ENCODE data around the gene PROZ.

Gene PROZ

DNA sequence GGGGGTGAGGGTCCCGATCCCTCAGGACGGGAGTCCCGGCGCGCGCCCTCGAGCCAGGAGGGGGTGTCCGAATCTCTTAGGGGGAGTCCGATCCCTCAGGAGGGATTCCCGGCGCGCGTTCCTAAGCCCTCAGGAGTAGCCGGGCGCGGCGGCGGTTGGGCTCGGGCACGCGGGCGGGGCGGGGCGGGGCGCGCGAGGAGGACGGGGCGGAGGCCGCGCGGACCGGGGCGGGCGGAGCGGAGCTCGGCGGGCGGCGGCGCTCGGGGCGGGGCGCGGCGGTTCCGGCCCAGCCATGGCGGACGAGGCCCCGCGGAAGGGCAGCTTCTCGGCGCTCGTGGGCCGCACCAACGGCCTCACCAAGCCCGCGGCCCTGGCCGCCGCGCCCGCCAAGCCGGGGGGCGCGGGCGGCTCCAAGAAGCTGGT lies 50.9 kb downstream of the PROZ start, which contains the start of gene CUL4A:
Gene CUL4A, plus strand, starts transcription at position 278 of the 423 bp plus-strand sequence. Its CDS starts 15 bp downstream, at position 293.
- peak; percentile 54 to 93 for DNase-seq

DNA sequence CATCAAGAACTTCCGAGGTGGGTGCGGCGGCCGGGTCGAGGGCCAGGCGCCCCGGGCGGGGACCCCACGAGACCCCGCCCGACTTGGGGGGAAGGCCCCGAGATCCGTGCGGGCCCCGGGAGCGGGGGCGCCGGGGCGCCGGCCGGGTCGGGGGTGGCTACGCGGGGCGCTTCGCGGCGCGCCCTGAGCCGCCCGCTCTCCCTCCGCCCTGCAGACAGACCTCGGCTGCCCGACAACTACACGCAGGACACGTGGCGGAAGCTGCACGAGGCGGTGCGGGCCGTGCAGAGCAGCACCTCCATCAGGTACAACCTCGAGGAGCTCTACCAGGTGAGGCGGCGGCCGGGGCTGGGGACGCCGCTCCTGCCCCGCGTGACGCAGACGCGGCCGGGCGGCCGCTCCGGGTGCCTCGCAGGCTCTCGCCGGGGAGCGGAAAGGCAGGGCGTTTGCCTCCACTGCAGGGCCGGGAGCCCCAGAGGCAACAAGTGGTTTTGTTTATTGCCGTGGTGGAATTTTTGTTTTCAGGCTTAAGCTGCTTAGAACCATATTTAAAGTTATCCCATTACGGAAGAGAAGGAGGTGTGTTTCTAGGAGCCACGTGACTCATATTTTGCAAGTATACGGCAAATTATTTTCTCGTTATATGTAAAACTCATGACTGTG lies 51.4 kb downstream of the PROZ start:
- DNase-seq, result peak; percentile 50 to 85

DNA sequence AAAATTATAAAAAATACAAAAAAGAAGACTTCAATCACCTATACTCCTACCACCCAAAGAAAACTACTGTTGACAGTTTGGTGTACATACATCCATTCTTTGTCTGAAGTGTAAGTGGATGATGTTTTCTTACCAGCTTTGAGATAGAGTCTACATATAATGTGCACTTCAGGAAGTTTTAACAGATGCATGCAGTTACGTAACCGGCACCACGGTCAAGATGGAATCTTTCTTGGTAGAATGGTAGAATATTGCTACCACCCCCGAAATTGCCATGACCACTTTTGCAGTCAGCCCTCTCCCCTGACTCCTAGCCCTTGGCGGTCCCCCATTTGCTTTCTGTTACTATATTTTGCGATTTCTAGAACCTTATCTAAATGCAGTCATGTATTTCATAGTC lies 52.4 kb downstream of the PROZ start:
- DNase-seq, result no peak

DNA sequence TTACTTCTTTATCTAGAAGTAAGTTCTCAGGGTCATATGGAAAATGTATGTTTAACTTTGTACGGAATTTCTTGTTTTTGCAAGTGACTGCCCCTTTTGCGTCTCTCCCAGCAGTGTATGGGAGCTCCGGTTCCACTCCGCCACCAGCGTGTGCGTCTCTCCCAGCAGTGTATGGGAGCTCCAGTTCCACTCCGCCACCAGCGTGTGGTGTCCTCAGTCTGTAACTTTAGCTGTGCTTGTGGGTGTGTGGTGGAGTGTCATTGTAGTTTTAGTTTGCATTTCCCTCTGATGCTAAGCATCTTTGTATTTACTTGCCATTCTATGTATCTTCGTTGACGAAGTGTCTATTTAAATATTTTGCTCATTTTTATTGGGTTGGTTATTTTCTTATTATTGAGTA lies 53.3 kb downstream of the PROZ start:
- DNase-seq, result peak in 1 of 2 experiments; percentile 29

DNA sequence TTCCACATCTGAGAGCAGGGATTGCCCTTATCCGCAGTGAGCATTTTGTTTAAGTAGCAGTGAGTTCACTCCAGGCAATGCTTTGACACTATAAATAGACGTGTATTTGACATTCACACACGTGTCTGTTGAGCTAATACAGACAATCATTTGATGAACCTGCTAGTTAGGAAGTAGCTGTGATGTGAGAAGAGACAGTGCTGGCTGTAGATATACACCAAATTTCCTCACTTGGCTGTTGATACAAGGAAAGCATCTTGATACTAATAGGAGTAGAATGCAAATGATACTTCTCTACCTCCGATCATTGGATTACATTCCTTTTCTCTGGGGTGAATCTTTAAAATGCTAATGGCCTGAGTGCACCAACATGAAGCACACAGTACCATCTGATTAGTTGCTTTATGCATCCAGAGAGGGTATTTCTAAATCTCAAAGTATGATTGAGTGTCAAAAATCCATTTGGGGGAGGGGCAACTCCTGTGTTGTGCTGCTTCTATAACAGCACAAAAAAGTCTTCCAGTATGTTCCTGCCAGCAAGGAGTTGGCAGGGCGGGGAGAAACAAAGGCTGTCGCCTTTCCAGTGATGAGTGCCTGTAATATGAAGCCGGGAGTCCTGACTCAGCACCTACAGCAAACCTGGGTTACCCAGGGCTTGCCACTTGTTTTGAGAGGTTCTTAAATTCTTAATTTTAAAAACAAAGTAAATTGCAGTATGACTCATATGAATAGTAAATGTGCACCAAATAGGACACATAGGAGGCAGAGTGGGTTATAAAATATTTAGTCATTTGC lies 58.0 kb downstream of the PROZ start:
- peak; percentile 35 to 54 for DNase-seq

DNA sequence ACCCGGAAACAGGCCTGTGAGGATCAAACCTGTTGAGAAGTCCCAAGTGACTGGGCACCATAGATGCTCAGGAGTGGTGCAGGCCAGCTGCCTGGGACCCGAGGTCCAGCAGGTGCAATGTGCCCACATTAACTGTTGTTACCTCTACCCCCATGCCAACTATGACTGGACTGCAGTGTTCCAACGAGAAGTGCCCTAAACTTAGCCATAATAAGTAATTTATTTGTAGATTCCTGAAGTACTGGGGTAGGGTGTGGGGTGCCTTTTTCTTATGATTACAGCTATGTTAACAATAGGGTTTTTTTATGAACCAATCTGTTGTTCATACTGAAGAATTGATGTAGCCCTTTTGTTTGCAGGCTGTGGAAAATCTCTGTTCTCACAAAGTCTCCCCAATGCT lies 60.1 kb downstream of the PROZ start:
- no peak for DNase-seq

DNA sequence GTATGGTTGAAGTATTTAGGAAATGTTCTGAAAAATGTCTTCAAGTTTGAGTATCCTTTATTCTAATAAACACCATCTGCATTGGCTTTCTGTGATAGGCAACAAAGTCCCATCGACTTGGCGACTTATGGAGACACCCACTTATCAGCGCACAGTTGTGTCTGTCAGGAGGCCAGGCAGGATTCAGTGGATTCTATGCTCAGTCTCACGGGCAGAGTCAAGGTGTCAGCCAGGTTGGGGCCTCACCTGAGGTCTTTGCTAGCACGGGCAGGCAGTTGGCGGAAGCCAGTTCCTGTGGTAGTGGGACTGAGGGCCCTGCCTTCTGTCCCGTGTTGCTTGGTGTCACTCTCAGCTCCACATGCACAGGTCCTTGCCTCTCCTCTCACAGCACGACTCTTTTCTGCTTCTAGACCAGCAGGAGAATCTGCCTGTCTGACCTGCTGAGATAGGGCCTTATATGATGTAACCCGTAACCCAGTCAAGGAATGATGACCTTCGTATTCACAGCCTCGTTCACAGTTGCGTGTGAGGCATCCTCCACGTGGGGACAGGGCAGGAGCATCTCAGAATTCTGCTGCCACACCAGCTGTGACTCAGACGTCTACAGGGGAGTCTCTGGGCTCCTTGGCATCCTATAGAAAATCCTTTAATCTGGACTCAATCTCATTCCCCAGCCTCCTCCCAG lies 61.0 kb downstream of the PROZ start:
- DNase-seq, result no peak

DNA sequence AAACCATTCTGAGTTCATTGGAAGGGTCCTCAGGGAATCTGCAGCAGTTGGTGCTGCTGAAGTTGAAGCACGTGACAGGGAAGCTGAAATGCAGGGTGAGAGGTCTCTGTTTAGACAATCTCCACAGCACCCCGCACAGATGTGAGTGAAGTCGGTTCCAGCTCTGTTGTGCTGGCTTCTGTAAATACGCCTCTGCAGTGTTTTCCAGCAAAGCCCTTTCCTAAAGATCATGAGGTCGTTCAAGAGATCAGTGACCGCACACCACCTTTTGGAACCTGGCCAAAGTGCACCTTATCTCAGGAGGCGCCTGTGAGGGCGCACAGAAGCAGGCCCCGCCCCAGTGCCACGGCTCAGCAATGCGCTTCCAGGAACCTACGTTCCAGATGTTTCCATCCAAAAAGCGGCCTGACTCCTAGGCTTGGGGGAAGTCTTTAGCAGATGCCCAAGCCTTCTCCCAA lies 61.7 kb downstream of the PROZ start:
- DNase-seq, result no peak

DNA sequence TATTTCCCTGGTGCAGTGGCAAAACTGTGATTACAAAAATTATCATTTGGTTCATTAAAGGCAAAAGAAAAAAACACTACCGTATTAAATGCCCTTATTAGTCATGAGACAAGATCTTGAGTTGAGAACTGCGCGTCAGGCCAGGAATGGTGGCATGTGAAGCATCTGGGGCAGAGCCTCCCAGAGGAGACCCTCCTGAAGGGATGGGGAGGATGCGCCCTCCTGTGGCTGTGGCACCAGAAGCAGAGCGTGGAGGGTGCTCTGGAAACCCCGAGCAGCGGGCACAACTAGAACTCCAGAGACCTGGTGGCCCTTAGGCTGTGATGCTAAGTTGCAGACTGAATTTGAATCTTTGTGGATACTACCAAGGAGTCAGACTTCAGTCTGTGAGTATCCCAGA lies 62.4 kb downstream of the PROZ start:
- peak in 1 of 2 experiments; percentile 15 for DNase-seq
